Endothelial cell of umbilical vein (primary cell): ENCODE data around the gene TTF1. TPM values are rescaled to one million over a fixed set of nuclear protein-coding genes. Genes with fewer than 3 reads are reported as not detected.

Experiments used
- BruUV-seq: library from RNA; stranded (reverse); fragments of 400-500 nt; replicated peaks from 2 replicates; lab custom pipeline; 2021; lab: Mats Ljungman, UMichigan
- CTCF ChIA-PET: fragments of 300-600, 350-600 bp; sonication (Branson Sonifier 250); formaldehyde crosslinking; loops from one replicate; lab custom pipeline; 2021; ENCODE audit warnings: antibody characterized with exemption, inconsistent platforms; lab: Charles Lee
- POLR2A ChIA-PET: fragments of 300-600, 350-600 bp; sonication (Branson Sonifier 250); formaldehyde crosslinking; loops from one replicate; lab custom pipeline; 2021; ENCODE audit warnings: antibody characterized with exemption, inconsistent platforms; lab: Charles Lee
- DNase-seq: peaks from one replicate; pipeline ENCODE4 v3.0.0-alpha.2; 2011; ENCODE audit warnings: low read depth, low spot score
- FAIRE-seq: peaks from 2 replicates; lab custom pipeline; 2011; peaks lifted over from hg19 to GRCh38; lab: Jason Lieb, UNC
- H2AFZ ChIP-seq: 2 replicates; pipeline ENCODE4 v1.6.0; 2012; ENCODE audit warnings: low read depth, low read length, control low read depth, inconsistent platforms
- H3K27ac ChIP-seq: 2 replicates; pipeline ENCODE4 v1.5.1; 2011; ENCODE audit warnings: low read depth, mild to moderate bottlenecking, control low read depth, low read length, moderate library complexity; ENCODE audit not compliant: insufficient read depth
- H3K27me3 ChIP-seq, 2 experiments: 2 replicates each; pipeline versions ENCODE4 v1.6.0 to v1.6.1; 2011; ENCODE audit warnings: low read length in 2 of 2, mixed read lengths in 1 of 2; ENCODE audit not compliant: control insufficient read depth in 2 of 2, insufficient read depth in 2 of 2
- H3K36me3 ChIP-seq, 2 experiments: 2 replicates in 1 of 2; 3 replicates in 1 of 2; pipeline ENCODE4 v1.5.1; 2011; ENCODE audit warnings: low read length in 2 of 2, mild to moderate bottlenecking in 1 of 2, moderate library complexity in 1 of 2; ENCODE audit not compliant: control insufficient read depth in 2 of 2, insufficient read depth in 2 of 2; ENCODE audit errors: extremely low read depth in 1 of 2
- H3K4me1 ChIP-seq: 3 replicates; pipeline ENCODE4 v1.5.1; 2011; ENCODE audit warnings: mild to moderate bottlenecking, low read length; ENCODE audit not compliant: control insufficient read depth, insufficient read depth; ENCODE audit errors: extremely low read depth
- H3K4me2 ChIP-seq: 2 replicates; pipeline ENCODE4 v1.6.1; 2011; ENCODE audit warnings: low read length, control low read depth, mixed read lengths; ENCODE audit not compliant: insufficient read depth
- H3K4me3 ChIP-seq, 3 experiments: fragments of 200-600 bp in 1 of 3; sonication (generic), shearing (Covaris generic) in 1 of 3; replicated peaks in 1 of 3; 2 replicates each; pipeline ENCODE4 v1.5.1; 2011 to 2016; ENCODE audit warnings: control low read depth in 3 of 3, low read length in 3 of 3, mild to moderate bottlenecking in 2 of 3, inconsistent platforms in 1 of 3, low read depth in 1 of 3, moderate library complexity in 1 of 3; ENCODE audit not compliant: insufficient read depth in 1 of 3
- H3K79me2 ChIP-seq: 2 replicates; pipeline ENCODE4 v1.6.0; 2012; ENCODE audit warnings: low read length, inconsistent platforms; ENCODE audit not compliant: control insufficient read depth, insufficient read depth
- H3K9ac ChIP-seq: replicated peaks from 2 replicates; pipeline ENCODE3; 2011; ENCODE audit warnings: low read length, control low read depth; ENCODE audit not compliant: insufficient read depth; ENCODE audit errors: extremely low read depth
- H3K9me1 ChIP-seq: replicated peaks from 3 replicates; pipeline ENCODE4 v1.6.0; 2011; ENCODE audit warnings: mild to moderate bottlenecking, low read length; ENCODE audit not compliant: control insufficient read depth, insufficient read depth; ENCODE audit errors: extremely low read depth
- H3K9me3 ChIP-seq: replicated peaks from 2 replicates; pipeline ENCODE4 v1.5.1; 2012; ENCODE audit warnings: low read length, inconsistent platforms; ENCODE audit not compliant: control insufficient read depth, insufficient read depth
- H4K20me1 ChIP-seq: replicated peaks from 2 replicates; pipeline ENCODE3; 2011; ENCODE audit warnings: mild to moderate bottlenecking, low read length; ENCODE audit not compliant: control insufficient read depth, insufficient read depth; ENCODE audit errors: extremely low read depth
- CTCF ChIP-seq, 2 donors: IDR thresholded peaks; 1 replicate in 1 of 2; 2 replicates in 1 of 2; pipeline ENCODE4 v1.5.1; 2011; ENCODE audit warnings: low read length in 2 of 2, mild to moderate bottlenecking in 2 of 2, moderate library complexity in 2 of 2, control low read depth in 1 of 2, inconsistent platforms in 1 of 2, low read depth in 1 of 2; ENCODE audit not compliant: insufficient read depth in 1 of 2; ENCODE audit errors: extremely low read depth in 1 of 2
- EZH2 ChIP-seq: IDR thresholded peaks from 2 replicates; pipeline ENCODE4 v1.6.1; 2012; ENCODE audit warnings: borderline replicate concordance, low read depth, mild to moderate bottlenecking, moderate library complexity, low read length, inconsistent platforms; ENCODE audit not compliant: severe bottlenecking
- FOS ChIP-seq: IDR thresholded peaks from 2 replicates; pipeline ENCODE4 v1.6.1; 2011; ENCODE audit warnings: mild to moderate bottlenecking, low read length, moderate library complexity, borderline replicate concordance; ENCODE audit not compliant: insufficient read depth
- GATA2 ChIP-seq: IDR thresholded peaks from 2 replicates; pipeline ENCODE4 v1.7.0; 2011; ENCODE audit warnings: low read depth, mild to moderate bottlenecking, moderate library complexity, mixed read lengths, low read length; ENCODE audit not compliant: insufficient read length, insufficient read depth
- JUN ChIP-seq: IDR thresholded peaks from 2 replicates; pipeline ENCODE4 v1.6.1; 2011; ENCODE audit warnings: borderline replicate concordance, low read depth; ENCODE audit not compliant: insufficient read length, insufficient read depth
- MAX ChIP-seq: IDR thresholded peaks from 2 replicates; pipeline ENCODE4 v1.6.1; 2011; ENCODE audit not compliant: insufficient read depth, insufficient read length
- MYC ChIP-seq: IDR thresholded peaks from one replicate; pipeline ENCODE4 v1.6.1; 2011; ENCODE audit warnings: mild to moderate bottlenecking, low read depth, low read length
- POLR2A ChIP-seq: IDR thresholded peaks from 2 replicates; pipeline ENCODE4 v1.6.1; 2012; ENCODE audit warnings: low read depth, mild to moderate bottlenecking, control low read depth, low read length
- POLR2AphosphoS5 ChIP-seq: IDR thresholded peaks from 2 replicates; pipeline ENCODE4 v1.6.1; 2012; ENCODE audit warnings: low read depth, mild to moderate bottlenecking, control low read depth, low read length, moderate library complexity; ENCODE audit not compliant: insufficient read depth
- dilution Hi-C: fragments of 300-500 bp; cut with MboI; formaldehyde crosslinking; loops from one replicate; pipeline ENCODE4 v1.15.0; 2019; ENCODE audit warnings: low sequenced_read_pairs; ENCODE audit not compliant: extremely low pct_ligation_motif_present
- intact Hi-C: fragments of 100-400 bp; cut with micrococcal nuclease; formaldehyde crosslinking; loops from one replicate; pipeline ENCODE4 v1.10.0; 2022
- polyA plus RNA-seq, 4 experiments: library from polyadenylated mRNA; depleted of rRNA in 3 of 4; stranded (reverse) in 3 of 4; unstranded in 1 of 4; fragments of >200 nt; gene quantifications; 2 replicates each; pipeline versions ENCODE4 v1.2.1 to v1.2.3, GENCODE V29; 2011 to 2012; ENCODE audit warnings: missing spikeins in 1 of 4
- total RNA-seq: library from RNA; stranded (reverse); gene quantifications from 2 replicates; pipeline ENCODE4 v1.2.3, GENCODE V29; 2021

Gene TTF1
- total and polyA plus RNA-seq, 2 donors (not counting 3 experiments of a cell fraction or from before 2014, with no cell fraction given): 4.9 to 12.0 TPM

DNA sequence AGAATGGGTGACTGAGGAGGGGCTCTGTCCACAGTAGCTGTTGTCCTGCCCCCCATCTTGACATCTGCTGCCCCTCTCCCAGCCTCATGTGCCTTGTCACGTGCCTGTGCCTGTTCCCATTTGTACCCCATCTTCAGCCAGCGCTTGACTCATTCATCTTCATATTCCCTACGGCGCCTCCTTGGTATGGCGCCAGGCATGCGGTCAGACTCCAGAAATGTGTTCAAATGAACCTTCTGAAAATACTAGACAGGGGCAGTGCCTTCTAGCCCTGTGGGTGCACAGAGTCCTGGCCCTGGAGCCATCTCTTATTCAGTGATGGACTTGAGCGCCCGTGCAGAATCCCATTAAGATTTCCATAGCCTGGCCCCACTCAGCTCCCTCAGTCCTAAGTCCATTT is 49.6 kb upstream of the TTF1 start:
- Histone ChIP-seq H2AFZ (no peak overlapping the region), H3K4me3 (no peak overlapping the region), H3K27me3 (no peaks in the 10 kb centered on the region), H3K9ac (no peak overlapping the region), H3K27ac (no peak overlapping the region), H3K79me2 (no peaks in the 10 kb centered on the region), H4K20me1 (no peaks in the 10 kb centered on the region), H3K36me3 (no peaks in the 10 kb centered on the region), H3K4me1 (no peaks in the 10 kb centered on the region), H3K9me3 (no peaks in the 10 kb centered on the region), H3K4me2 (no peak overlapping the region), H3K9me1 (no peaks in the 10 kb centered on the region)
- intact Hi-C loops: no loop called here
- no TSS peak for BruUV-seq
- CTCF ChIA-PET: no interaction called here
- TF ChIP-seq FOS: no peak
- no peak for TF ChIP-seq MYC
- TF ChIP-seq POLR2AphosphoS5: no peak
- no peak for TF ChIP-seq JUN
- no peak for TF ChIP-seq POLR2A
- no peak for TF ChIP-seq CTCF (IDR thresholded peaks at IDR 0.05; ENCODE audit: extremely low read depth in 1 of 2, insufficient read depth in 1 of 2, low read depth in 1 of 2, low read length in 2 of 2)
- TF ChIP-seq EZH2: no peak
- no peak for FAIRE-seq
- DNase-seq: no peak
- dilution Hi-C loops: no loop called here
- POLR2A ChIA-PET: no interaction called here

DNA sequence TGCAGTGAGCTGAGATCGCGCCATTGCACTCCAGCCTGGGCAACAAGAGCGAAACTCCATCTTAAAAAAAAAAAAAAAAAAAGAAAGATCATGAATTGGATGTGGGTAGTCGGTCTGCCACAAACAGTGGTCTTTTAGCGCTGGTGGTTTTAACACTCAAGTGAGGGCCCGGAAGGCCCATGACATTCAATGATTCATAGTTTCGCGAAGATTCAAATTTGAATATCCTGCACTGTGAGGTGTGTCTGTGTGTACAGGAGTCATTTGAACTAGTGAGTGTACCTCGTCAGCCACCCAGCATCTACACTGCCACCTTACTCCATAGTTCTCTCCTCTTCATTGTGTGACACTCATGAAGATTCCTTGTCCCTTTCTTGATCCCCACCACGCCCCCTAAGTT is 44.6 kb upstream of the TTF1 start:
- BruUV-seq: no TSS peak
- ChIA-PET POLR2A (no interaction called here), CTCF (no interaction called here)
- DNase-seq: no peak
- intact Hi-C loops (no loop called here), dilution Hi-C loops (no loop called here)
- H3K27me3 ChIP-seq: peaks cover 5 to 8% of the 10 kb centered on the region in 2 experiments
- H3K9me3 ChIP-seq: no peaks in the 10 kb centered on the region
- H3K4me3 ChIP-seq: no peak overlapping the region
- no peak for TF ChIP-seq POLR2A
- no peak for TF ChIP-seq MAX
- TF ChIP-seq EZH2: no peak
- TF ChIP-seq GATA2: no peak
- no peak for TF ChIP-seq MYC
- no peak for TF ChIP-seq JUN
- no peak for TF ChIP-seq CTCF (IDR thresholded peaks at IDR 0.05; ENCODE audit: extremely low read depth in 1 of 2, insufficient read depth in 1 of 2, low read depth in 1 of 2, low read length in 2 of 2)
- H3K36me3 ChIP-seq: no peaks in the 10 kb centered on the region
- H3K79me2 ChIP-seq: no peaks in the 10 kb centered on the region
- H2AFZ ChIP-seq: no peak overlapping the region
- H3K9me1 ChIP-seq: no peaks in the 10 kb centered on the region
- no peak overlapping the region for H3K27ac ChIP-seq
- FAIRE-seq: no peak
- H3K4me2 ChIP-seq: no peak overlapping the region
- H4K20me1 ChIP-seq: no peaks in the 10 kb centered on the region
- no peak overlapping the region for H3K9ac ChIP-seq
- no peaks in the 10 kb centered on the region for H3K4me1 ChIP-seq
